SKM-1 treated with dmso at 0.1 percent for 144 hours (cell line): Measurements from ENCODE around the gene GORASP2.

ENCODE experiments used
- DNase-seq: peaks from one replicate; lab custom pipeline; 2025; ENCODE audit not compliant: unreplicated experiment; lab: John Stamatoyannopoulos, UW

Gene GORASP2

DNA sequence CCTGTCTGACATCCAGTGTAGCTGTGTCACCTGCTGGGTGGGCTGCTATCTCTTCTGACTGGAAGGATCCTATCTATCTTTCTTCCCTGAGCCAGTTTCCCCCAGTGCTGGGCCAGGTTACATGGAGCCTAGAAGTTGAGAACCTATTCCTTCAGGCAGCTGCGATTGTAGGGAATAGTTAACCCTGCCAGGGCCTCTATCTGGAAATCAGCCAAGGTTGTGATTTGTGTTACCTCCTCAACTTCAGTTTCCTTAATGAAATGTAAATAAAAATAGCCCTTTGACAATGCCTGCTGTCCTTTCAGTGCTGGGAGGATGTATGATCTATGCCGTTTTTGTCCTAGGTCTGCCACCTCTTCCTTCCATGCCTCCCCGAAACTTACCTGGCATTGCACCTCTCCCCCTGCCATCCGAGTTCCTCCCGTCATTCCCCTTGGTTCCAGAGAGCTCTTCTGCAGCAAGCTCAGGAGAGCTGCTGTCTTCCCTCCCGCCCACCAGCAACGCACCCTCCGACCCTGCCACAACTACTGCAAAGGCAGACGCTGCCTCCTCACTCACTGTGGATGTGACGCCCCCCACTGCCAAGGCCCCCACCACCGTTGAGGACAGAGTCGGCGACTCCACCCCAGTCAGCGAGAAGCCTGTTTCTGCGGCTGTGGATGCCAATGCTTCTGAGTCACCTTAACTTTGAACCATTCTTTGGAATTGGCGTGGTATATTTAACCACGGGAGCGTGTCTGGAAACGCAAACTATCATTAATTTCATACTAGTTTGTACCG lies 36.6 kb downstream of the GORASP2 start:
- no peak for DNase-seq

DNA sequence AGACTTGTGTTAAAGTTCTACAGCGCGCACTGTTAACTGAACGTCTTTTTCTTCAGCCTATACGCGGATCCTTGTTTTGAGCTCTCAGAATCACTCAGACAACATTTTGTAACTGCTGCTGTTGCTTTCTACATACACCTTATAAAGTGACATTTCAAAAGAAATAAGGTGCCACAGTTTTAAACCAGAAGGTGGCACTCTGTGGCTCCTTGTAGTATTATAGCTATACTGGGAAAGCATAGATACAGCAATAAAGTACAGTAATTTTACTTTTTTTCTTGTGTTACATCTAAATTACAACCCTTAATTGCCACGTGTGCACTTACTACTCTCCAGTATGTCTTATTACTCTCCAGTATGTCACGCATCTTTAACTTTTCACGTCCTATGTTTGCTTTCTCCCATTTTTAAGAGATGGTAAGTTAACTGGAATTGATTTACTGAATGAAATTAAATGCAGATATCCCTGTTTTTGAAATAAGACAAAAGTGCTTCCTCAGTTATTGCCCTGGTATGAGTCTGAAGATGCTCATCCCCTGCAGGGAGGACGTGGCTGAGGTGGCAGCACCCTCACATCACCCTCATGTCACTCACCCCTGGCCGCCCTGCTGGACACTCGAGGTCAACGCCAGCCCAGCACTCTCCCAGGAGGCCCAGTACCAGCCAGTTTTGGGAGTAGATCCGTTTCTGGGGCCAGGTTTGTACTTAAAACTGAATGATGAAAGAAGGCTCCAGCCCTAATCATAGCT lies 37.8 kb downstream of the GORASP2 start:
- DNase-seq, result no peak

DNA sequence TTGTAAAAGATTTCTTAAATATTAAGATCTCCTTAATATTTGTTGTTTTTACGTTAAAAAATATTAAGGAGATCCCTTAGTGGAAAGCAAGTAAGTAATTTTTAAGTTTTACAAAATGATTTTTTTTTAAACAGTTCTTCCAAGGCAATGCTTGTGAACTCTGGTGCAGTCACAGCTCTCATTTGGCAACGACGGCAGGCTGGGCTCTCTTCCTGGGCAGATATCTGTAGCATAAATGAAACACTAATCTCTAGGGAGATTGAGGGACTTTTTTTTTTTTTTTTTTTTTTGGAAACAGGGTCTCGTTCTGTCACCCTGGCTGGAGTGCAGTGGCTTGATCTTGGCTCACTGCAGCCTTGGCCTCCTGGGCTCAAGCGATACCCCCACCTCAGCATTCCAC lies 38.5 kb downstream of the GORASP2 start:
- DNase-seq, result no peak

DNA sequence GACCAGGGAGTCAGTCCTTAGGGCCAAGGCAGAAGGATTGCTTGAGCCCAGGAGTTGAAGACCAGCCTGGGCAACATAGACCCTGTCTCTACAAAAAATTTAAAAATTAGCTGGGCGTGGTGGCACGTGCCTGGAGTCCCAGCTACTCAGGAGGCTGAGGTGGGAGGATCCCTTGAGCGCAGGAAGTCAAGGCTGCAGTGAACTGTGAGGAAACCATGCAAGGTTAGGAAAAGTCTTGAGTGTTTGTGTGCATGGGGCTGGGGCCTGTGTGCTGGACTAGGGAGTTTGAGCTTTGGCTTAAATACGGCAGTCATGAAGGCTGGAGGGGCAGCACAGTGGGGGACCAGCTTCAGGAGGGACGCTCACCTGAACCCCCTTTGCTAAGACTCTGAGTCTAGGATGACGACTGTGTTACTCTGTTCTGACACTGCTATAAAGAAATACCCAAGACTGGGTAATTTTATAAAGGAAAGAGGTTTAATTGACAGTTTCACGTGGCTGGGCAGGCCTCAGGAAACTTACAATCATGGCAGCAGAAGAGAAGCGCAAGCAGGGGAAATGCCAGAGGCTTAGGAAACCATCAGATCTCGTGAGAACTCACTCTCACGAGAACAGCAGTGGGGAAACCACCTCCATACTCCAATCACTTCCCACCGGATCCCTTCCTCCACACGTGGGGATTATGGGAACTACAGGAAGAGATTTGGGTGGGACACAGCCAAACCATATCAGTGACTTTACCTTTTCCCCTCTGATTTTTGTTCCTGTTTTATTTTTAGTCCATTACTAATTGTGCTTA lies 39.4 kb downstream of the GORASP2 start:
- DNase-seq, result no peak

DNA sequence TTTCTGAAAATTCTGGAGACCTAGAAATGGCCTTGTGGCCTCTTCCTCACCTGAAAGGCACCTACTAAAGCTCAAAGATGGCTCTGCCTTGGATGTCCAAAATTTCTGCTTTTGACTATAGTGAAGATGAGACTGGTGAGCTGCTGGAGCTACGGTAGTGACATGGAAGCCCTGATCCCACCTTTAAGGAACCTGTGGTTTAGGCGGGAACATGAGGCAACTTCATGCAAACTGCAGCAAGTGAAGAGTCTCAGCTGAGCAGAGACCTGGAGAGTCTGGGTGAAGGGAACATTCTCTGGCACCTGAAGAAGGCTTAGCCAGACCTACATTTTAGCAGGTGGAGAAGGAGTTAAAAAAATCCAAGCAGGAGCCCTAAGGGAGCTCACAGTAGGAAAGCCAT lies 40.0 kb downstream of the GORASP2 start:
- peak; percentile 18 for DNase-seq

DNA sequence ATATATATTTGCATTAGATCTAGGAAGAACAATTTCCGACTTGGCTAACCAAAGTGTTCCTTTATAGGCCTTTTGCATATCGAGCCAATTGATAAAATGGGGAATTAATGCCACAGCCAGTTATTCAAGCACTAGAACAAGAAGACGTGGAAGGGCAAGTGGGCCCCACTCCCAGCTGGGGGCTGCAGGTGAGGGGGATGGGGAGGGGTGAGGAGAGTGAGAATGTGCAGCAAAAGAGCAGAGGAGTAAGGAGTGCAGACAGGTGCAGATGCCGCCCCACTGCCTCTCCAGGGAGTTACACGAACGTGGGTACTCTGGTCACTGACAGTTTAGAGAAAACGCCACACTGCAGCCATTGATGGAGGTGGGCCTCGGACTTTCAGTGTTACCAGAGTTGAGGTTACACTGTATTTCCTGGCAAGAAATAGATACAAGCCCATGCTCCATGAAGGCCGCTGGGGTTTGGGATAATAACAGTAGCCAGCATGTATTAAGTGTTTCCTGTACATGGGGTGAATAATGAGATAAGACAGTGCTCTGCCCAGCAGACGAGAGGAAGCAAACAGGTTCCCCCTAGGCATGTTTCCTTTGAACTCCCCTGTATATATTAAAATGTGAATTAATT lies 40.9 kb downstream of the GORASP2 start:
- DNase-seq, result no peak

DNA sequence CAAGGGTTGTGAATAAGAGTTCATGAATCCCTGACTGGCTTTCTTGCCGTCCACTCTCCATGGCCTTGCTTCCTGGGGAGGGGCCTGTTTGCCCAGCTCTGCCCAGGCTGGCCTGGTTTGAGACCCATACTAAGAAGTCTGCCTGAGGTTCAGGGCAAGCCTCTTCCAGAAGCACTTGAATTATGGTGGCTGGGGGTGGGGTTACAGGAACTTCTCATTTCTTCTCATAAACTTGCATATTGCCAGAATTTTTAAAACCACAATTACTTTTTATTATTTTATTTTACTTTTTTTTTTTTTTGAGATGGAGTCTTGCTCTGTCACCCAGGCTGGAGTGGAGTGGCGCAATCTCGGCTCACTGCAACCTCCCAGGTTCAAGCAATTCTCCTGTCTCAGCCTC lies 42.0 kb downstream of the GORASP2 start:
- no peak for DNase-seq

DNA sequence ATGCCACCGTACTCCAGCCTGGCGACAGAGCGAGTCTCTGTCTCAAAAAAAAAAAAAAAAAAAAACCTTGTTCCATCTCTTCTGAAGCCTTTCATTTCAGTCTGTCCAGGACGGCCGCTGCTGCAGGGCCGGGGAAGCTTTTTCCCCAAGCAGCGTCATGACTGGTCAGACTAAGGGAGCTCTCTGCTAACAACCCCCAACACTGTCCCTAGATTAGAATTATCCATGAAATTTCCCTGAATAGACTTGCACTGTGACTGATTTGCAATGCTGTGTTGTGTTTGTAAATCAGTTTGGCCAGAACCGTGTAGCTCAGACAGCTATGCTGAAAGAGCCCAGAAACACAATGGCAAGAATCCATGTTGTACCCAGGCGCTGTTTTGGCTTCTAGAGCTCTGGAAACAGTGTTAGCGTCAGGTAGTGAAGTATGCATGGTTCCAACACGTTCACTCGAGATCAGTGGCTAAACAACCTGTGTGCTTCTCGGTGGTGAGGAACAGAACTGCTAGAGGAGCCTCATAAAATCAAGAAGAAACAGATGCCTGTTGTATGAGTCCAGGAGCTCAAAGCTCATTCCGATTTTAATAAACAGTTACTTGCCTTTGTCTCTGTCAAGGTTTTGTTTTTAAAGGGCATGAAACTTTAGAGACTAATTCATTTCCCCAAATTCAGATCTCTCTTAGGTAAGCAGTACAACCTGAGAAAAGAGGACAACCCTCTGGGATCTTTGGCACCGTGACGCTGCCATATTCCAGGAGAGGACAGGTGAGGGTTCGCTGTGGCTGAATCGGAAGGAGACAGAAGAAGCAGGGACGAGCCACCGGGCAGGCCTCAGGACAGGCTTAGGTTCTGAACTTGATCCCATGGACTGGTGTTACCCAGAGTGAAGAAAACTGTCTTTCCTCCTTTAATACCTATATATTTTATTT lies 43.5 kb downstream of the GORASP2 start:
- DNase-seq, result no peak

DNA sequence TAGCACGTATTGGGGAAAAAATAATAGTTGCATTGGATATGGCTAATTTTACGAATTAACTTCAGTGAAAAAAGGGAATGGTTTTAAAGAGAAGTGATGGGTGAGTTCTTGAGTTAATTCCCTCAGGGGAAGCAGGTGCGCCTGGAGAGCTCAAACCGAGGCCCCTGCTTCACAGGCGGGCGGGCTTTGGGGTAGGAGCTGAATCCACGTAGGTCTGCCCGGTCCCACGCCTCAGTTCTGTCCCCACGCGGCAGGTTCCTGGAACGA lies 44.1 kb downstream of the GORASP2 start:
- no peak for DNase-seq

DNA sequence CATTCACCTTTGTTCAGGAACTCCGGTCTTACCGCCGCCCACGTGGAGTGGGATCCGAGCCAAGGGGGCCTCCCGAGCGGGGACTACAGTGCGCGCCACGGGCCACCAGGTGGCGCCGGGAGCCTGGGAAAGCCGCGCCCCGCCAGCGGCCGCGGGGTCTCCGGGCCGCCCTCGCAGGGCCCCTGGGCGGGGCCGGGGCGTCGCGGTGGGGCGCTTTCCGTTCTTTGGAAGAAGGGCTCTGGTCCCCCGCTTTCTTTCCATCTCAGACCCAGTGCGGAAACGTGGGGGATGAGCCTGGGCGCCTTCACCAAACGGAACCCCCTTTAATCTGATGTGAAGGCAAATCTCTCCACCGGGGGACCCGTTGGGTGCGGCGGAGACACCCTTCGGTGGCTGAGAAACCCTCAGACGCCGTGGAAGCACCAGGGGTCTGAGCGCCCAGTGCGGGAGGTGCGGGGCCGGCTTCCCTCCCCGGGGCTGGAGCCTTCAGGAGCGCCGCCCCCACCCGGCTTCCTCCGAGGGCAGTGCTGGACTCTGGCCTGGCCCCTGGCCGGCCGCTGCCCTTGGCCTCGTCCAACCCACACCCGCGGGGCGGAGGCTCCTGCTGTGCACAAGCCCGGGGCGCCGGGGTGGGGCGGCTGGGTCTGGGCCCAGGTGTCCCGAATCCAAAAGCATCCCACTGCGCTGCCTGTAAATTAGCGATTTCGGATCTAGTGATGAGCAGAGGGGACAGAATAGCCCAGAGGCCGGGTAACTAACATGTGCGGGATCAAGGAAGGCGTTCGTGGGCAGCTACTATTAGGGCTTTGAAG lies 44.6 kb downstream of the GORASP2 start:
- DNase-seq, result peak; percentile 53

DNA sequence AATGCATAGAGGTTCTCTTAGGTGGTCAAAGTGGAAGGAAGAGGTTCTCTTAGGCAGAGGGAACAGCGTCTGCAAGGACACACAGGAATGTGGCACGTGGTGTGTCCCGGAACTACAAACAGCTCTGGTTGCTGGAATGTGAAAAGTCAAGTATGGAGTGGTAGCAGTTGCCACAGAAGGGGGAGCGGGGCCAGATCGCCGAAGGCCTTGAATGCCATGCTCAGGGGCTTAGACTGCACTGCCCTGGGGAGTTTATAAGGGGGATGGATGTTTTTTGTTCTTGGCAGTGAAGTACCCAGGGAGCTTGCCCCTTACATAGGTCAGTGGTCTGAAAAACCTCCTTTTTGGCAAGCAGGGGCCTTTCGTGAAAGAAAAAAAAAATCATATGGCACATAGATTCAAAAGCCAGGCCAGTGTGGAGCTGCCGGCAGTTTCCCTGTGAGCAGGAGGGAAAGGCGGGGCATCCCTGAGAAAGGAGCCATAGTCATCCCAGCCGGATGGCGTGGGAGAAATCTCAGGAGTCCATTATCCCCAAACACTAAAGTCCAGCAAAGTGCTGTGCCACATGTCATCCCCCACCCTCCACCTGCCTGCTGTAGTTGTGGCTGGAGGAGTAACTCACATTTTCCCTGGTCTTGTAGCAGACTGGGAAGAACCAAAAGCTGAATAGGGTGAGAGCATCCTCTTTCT lies 45.4 kb downstream of the GORASP2 start:
- DNase-seq, result no peak

DNA sequence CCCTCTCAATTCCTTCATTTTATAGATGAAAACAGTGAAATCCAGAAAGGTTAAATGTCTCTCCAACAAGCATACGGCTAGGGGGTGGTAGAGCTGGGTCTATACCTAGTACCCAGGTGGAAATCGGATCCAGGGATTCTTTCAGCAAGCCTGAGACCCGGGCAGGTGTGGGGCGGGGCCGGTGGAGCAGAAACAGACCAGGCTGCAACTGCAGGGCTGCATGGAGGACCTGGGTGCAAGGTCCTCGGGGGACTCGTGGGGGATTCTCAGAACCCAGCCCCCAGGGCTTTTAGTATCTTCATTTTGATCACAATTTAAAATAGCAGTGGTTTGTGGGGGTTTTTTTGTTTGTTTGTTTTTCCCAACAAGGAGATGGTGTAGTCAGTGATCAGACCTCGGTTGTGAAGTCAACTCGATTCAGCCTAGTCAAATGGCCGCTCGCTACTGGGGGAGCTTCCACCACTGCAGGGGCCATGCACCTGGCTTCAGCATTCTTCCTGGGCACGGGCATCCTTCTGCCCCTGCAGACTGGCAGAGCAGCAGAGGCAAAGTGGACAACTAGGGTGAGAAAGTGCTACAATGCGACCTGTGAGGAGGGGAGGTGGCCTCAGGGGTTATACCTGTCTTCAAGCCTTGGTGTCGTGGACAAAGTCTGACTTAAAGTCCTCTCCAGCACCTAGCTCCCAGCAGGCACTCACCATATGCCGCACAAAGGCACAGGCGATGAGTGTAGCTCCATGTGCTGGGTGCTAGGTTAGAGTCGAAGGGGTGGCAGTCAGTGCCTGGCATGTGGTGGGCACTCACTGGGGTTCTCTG lies 46.3 kb downstream of the GORASP2 start:
- no peak for DNase-seq

DNA sequence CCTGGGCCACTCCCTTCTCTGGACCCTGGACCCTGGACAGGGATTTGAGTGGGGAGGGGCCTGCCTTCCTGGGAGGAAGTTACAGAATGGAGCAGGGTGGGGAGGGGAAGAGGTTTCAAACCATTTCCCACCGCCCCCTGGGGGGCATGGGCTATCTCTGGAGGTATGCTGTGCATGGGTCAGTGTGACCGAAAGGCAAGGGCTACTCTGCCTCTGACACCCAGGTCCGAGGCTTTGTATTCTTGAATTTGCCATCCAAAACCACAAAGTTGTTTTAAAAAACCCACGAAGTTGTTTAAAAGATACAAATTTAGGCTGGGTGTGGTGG lies 46.9 kb downstream of the GORASP2 start:
- DNase-seq, result no peak

DNA sequence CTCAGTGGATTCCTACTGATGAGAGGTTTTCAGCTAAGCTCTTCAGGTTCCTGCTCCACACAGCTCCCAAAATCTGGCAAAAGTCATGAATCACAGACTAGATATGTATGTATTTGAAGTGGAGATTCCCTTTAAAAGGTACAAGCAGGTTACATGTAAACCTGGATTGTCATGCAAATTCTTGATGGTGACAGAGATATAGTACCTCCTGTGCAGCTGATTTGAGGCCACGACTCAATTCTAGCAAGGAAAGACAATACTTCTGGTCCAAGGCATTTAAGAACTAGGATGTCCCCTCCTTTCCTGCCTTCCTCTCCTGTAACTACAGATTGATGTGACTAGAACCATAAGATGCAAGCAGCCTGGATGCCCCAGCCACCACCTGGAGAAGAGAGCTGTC lies 55.0 kb downstream of the GORASP2 start:
- no peak for DNase-seq

DNA sequence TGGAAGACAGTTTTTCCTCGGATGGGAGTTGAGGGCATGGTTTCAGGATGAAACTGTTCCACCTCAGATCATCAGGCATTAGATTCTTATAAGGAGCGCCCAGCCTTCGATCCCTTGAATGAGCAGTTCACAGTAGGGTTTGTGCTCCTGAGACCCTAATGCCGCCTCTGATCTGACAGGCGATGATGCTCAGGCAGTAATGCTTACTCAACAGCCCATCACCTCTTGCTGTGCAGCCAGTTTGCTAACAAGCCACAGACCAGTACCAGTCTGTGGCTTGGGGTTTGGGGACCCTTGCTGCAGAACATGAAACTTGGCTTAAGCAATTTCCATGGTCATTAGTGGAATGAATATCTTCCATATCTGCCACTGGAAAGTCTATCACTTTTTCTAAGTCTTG lies 56.4 kb downstream of the GORASP2 start:
- no peak for DNase-seq

DNA sequence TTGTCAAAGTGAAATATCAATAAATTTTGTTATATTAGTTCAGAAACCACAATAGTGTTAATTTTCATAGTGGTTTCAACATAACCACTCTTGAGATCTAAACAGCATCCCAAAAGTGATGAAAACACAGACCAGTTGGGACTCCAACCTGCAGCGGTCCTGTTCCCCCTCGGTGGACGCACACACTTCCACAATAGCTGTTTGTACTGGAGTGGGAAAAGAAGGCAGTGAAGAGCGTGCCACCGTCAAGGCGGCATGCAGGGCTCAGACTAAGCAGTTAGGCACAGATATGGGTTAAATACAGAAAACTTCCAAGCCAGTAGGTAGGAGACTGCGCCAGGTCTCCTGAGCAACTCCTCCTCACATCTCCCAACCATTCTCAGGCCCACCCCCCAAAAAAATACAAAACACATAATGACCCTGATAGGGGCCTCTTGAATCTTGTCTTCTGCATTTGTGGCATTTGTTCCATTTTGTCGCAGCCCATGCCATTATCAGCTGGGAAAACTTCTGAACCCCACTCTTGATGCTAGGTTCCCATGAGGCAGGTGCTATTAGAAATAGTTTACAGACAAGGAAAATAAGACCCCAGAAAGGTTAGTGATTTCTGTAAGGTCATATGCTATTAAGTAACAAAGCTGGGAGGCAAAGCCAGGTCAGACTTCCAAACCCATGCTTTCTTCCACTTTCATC lies 57.7 kb downstream of the GORASP2 start:
- DNase-seq, result no peak

DNA sequence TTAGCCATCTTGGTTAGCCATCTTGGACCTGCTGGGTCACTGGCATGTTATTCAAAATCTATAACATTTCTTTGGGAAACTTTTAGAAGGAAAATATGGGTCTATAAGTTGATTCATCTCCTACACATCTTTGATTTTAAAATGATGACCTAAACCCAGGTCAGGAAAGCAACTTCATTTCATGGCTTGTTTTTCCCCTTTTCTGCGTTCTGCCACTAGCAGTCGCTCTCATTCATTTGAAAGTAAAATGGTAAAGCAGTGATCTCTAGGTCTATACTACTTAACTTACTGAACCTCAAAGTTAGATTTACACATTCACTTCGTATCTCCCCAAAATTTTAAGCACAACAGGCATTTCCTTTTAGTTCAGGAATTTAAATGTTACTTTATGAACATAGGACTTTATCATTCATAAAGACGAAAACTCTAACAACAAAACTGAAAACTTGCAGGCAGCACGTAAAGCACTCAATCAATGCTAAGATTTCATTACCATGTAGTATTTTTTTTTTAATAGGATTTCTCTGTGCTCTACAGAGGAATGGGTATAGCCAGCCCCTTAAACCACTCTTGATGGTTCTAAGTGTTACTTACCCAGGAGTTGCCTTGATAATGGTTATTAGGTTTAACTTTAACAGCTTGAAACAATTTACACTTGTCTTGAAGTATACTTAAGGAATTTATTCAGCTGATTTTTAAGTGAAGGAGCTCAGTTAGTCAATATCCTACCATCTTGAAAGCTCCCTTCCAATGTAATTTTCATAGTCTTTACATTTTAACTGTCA lies 62.5 kb downstream of the GORASP2 start:
- no peak for DNase-seq
